NOMO-1 treated with DMSO at 0.1 percent for 48 hours (cell line): ENCODE data around the gene SLC46A3.
A peak's percentile ranks its signal among the peaks of the same experiment; 100 is the strongest.

Experiments used
- DNase-seq: peaks from one replicate; lab custom pipeline; 2025; ENCODE audit not compliant: unreplicated experiment; lab: John Stamatoyannopoulos, UW

Gene SLC46A3

GRCh38 chr13:28718543-28719226 is at the start of gene SLC46A3:
SLC46A3 (minus strand) TSS chr13:28718970; CDS start chr13:28717998, 972 bp downstream.
- DNase-seq = peak; percentile 98

- no peak for DNase-seq
Measured at GRCh38 chr13:28763887-28764286, 45.1 kb upstream of the SLC46A3 start.

GRCh38 chr13:28761586-28761985 is 42.8 kb upstream of the SLC46A3 start:
- DNase-seq = no peak

- no peak for DNase-seq
Measured at GRCh38 chr13:28755546-28755870, 36.7 kb upstream of the SLC46A3 start.

GRCh38 chr13:28754698-28755545 is 36.2 kb upstream of the SLC46A3 start:
- DNase-seq = peak; percentile 96

- no peak for DNase-seq
Measured at GRCh38 chr13:28753946-28754345, 35.2 kb upstream of the SLC46A3 start.

GRCh38 chr13:28753208-28753892 is 34.6 kb upstream of the SLC46A3 start:
- no peak for DNase-seq

- peak; percentile 52 for DNase-seq
Measured at GRCh38 chr13:28751175-28751960, 32.6 kb upstream of the SLC46A3 start.

- DNase-seq = no peak
Measured at GRCh38 chr13:28750187-28751045, 31.6 kb upstream of the SLC46A3 start.

- DNase-seq = no peak
Measured at GRCh38 chr13:28747851-28748250, 29.1 kb upstream of the SLC46A3 start.

GRCh38 chr13:28746287-28746612 is 27.5 kb upstream of the SLC46A3 start:
- DNase-seq = no peak

- DNase-seq = no peak
Measured at GRCh38 chr13:28744656-28745055, 25.9 kb upstream of the SLC46A3 start.

- DNase-seq = no peak
Measured at GRCh38 chr13:28744091-28744536, 25.3 kb upstream of the SLC46A3 start.

- no peak for DNase-seq
Measured at GRCh38 chr13:28743499-28744083, 24.8 kb upstream of the SLC46A3 start.

GRCh38 chr13:28743020-28743419 is 24.2 kb upstream of the SLC46A3 start:
- no peak for DNase-seq

- DNase-seq = peak; percentile 61
Measured at GRCh38 chr13:28742445-28742844, 23.7 kb upstream of the SLC46A3 start.

GRCh38 chr13:28741084-28741491 is 22.3 kb upstream of the SLC46A3 start:
- DNase-seq = peak; percentile 73

- no peak for DNase-seq
Measured at GRCh38 chr13:28739376-28739775, 20.6 kb upstream of the SLC46A3 start.

- no peak for DNase-seq
Measured at GRCh38 chr13:28735481-28736029, 16.8 kb upstream of the SLC46A3 start.
